Panc1 (cell line): ENCODE data around the gene TBX1. TPM values are rescaled to one million over a fixed set of nuclear protein-coding genes. Genes with fewer than 3 reads are reported as not detected.

ENCODE experiments used
- ATAC-seq: fragments of 200-7000 bp; cut with Tn5 transposase; 2 replicates; pipeline ENCODE4 v1.9.1; 2020; ENCODE audit warnings: mild to moderate bottlenecking, moderate library complexity
- BruUV-seq: library from RNA; stranded (reverse); fragments of 400-500 nt; replicated peaks from 2 replicates; lab custom pipeline; 2021; lab: Mats Ljungman, UMichigan
- CTCF ChIA-PET: fragments of 300-600 bp; sonication (Branson Sonifier 250); formaldehyde crosslinking; loops from one replicate; lab custom pipeline; 2022; ENCODE audit warnings: antibody characterized with exemption; lab: Charles Lee
- POLR2A ChIA-PET: fragments of 300-600 bp; sonication (Branson Sonifier 250); formaldehyde crosslinking; loops from one replicate; lab custom pipeline; 2022; ENCODE audit warnings: antibody characterized with exemption; lab: Charles Lee
- DNase-seq: peaks from one replicate; pipeline ENCODE4 v3.0.0-alpha.2; 2010; ENCODE audit warnings: low read depth, low spot score
- H3K27ac ChIP-seq: 2 replicates; pipeline ENCODE4 v1.5.1; 2011; ENCODE audit warnings: mild to moderate bottlenecking, low read length, inconsistent platforms
- H3K27me3 ChIP-seq: fragments of 200-500 bp; sonication (Bioruptor generic); 2 replicates; pipeline ENCODE4 v1.6.0; 2014; ENCODE audit warnings: low read length, inconsistent platforms; ENCODE audit not compliant: control insufficient read depth, insufficient read depth
- H3K36me3 ChIP-seq: fragments of 200-500 bp; sonication (Bioruptor generic); 2 replicates; pipeline ENCODE4 v1.5.1; 2014; ENCODE audit warnings: inconsistent platforms, mild to moderate bottlenecking, low read length, moderate library complexity; ENCODE audit not compliant: control insufficient read depth, insufficient read depth
- H3K4me1 ChIP-seq: 2 replicates; pipeline ENCODE4 v1.5.1; 2011; ENCODE audit warnings: inconsistent platforms, mild to moderate bottlenecking, low read length, moderate library complexity; ENCODE audit not compliant: control insufficient read depth, insufficient read depth
- H3K4me3 ChIP-seq, 2 experiments: 2 replicates each; pipeline ENCODE4 v1.5.1; 2011 to 2012; ENCODE audit warnings: low read depth in 2 of 2, low read length in 2 of 2, mild to moderate bottlenecking in 2 of 2, inconsistent platforms in 1 of 2, moderate library complexity in 1 of 2
- H3K9me3 ChIP-seq: fragments of 200-500 bp; sonication (Bioruptor generic); 2 replicates; pipeline ENCODE4 v1.5.1; 2014; ENCODE audit warnings: low read depth, mild to moderate bottlenecking, inconsistent platforms, low read length, moderate library complexity; ENCODE audit not compliant: control insufficient read depth, insufficient read depth
- CTCF ChIP-seq: fragments of 450-650 bp; IDR thresholded peaks from 2 replicates; pipeline ENCODE4 v1.5.1; 2017; ENCODE audit warnings: mild to moderate bottlenecking
- POLR2AphosphoS5 ChIP-seq: IDR thresholded peaks from 2 replicates; pipeline ENCODE4 v1.6.1; 2012; ENCODE audit warnings: mild to moderate bottlenecking, low read depth, low read length, moderate library complexity
- REST ChIP-seq, 2 experiments: IDR thresholded peaks; 2 replicates each; pipeline ENCODE4 v1.6.1; 2011 to 2012; ENCODE audit warnings: low read depth in 2 of 2, control low read depth in 1 of 2, low read length in 1 of 2, mild to moderate bottlenecking in 1 of 2, moderate library complexity in 1 of 2; ENCODE audit not compliant: insufficient read depth in 1 of 2
- SIN3A ChIP-seq: IDR thresholded peaks from 2 replicates; pipeline ENCODE4 v1.6.1; 2012; ENCODE audit warnings: low read depth, mild to moderate bottlenecking, low read length, moderate library complexity, borderline replicate concordance; ENCODE audit not compliant: insufficient read depth
- TCF7L2 ChIP-seq: IDR thresholded peaks from 2 replicates; pipeline ENCODE4 v1.6.1; 2011; ENCODE audit warnings: mild to moderate bottlenecking, low read depth, low read length, inconsistent platforms
- in situ Hi-C: cut with HindIII; loops from 2 replicates; pipeline ENCODE4 v1.10.0; 2016; ENCODE audit warnings: low sequenced_read_pairs, low pct_unique_long_range_greater_than_20kb
- intact Hi-C: fragments of 100-400 bp; cut with micrococcal nuclease; formaldehyde crosslinking; loops from one replicate; pipeline ENCODE4 v1.10.0; 2022; ENCODE audit not compliant: unreplicated experiment
- total RNA-seq: library from RNA; stranded (reverse); gene quantifications from one replicate; pipeline ENCODE4 v1.2.1, GENCODE V29; 2021; ENCODE audit not compliant: unreplicated experiment

TBX1 gene
- total RNA-seq, 1 experiment from 2014 or later = 91.7 TPM

GRCh38 chr22:19795617-19796008 is 35.0 kb downstream of the TBX1 start:
- intact Hi-C loops = no loop called here
- H3K36me3 ChIP-seq = no peaks in the 10 kb centered on the region
- POLR2A ChIA-PET = no interaction called here
- TF ChIP-seq SIN3A = no peak
- no peak for TF ChIP-seq REST (IDR thresholded peaks at IDR 0.05; ENCODE audit: insufficient read depth in 1 of 2, low read depth in 2 of 2, low read length in 1 of 2)
- TF ChIP-seq CTCF = no peak
- no peak for TF ChIP-seq POLR2AphosphoS5
- TF ChIP-seq TCF7L2 = no peak
- no peak overlapping the region for H3K4me3 ChIP-seq
- no peaks in the 10 kb centered on the region for H3K9me3 ChIP-seq
- CTCF ChIA-PET = no interaction called here
- in situ Hi-C loops = no loop called here
- H3K4me1 ChIP-seq = no peaks in the 10 kb centered on the region; the same call in 1 of the 2 replicates
- no TSS peak for BruUV-seq
- H3K27me3 ChIP-seq = no peaks in the 10 kb centered on the region
- ATAC-seq (no peak), DNase-seq (no peak)
- H3K27ac ChIP-seq = no peak overlapping the region

GRCh38 chr22:19796160-19796559 is 35.6 kb downstream of the TBX1 start:
- no TSS peak for BruUV-seq
- CTCF ChIA-PET = no interaction called here
- Histone ChIP-seq H3K27ac (no peak overlapping the region), H3K4me3 (no peak overlapping the region), H3K27me3 (no peaks in the 10 kb centered on the region), H3K36me3 (no peaks in the 10 kb centered on the region), H3K4me1 (no peaks in the 10 kb centered on the region; the same call in 1 of the 2 replicates), H3K9me3 (no peaks in the 10 kb centered on the region)
- TF ChIP-seq POLR2AphosphoS5 (no peak), REST (IDR thresholded peaks at IDR 0.05; ENCODE audit: insufficient read depth in 1 of 2, low read depth in 2 of 2, low read length in 1 of 2) (no peak), SIN3A (no peak), TCF7L2 (no peak), CTCF (no peak)
- in situ Hi-C loops (no loop called here), intact Hi-C loops (no loop called here)
- DNase-seq (no peak), ATAC-seq (no peak)
- POLR2A ChIA-PET = no interaction called here
